Nephron (organoid): ENCODE results near the gene PMPCA.

ENCODE experiments used
- H3K27ac Mint-ChIP-seq, 3 experiments: 2 replicates each; pipeline ENCODE4 v1.8.0; 2020; ENCODE audit warnings: mixed read lengths in 3 of 3, mild to moderate bottlenecking in 2 of 3, moderate library complexity in 1 of 3
- H3K27me3 Mint-ChIP-seq: 2 replicates; pipeline ENCODE4 v1.8.0; 2021; ENCODE audit warnings: low read depth, mild to moderate bottlenecking, moderate library complexity, mixed read lengths
- H3K36me3 Mint-ChIP-seq: 2 replicates; pipeline ENCODE4 v1.8.0; 2020; ENCODE audit warnings: low read depth, mixed read lengths
- H3K4me1 Mint-ChIP-seq: 2 replicates; pipeline ENCODE4 v1.8.0; 2020; ENCODE audit warnings: mixed read lengths
- H3K4me3 Mint-ChIP-seq, 3 experiments: 2 replicates each; pipeline ENCODE4 v1.8.0; 2020; ENCODE audit warnings: mild to moderate bottlenecking in 3 of 3, mixed read lengths in 3 of 3, moderate library complexity in 2 of 3
- H3K9me3 Mint-ChIP-seq: 2 replicates; pipeline ENCODE4 v1.8.0; 2020; ENCODE audit warnings: mixed read lengths
- CTCF ChIP-seq, 3 experiments: fragments of 200-600 bp; sonication (generic); IDR thresholded peaks; one replicate each; pipeline ENCODE4 v1.5.0; 2021; ENCODE audit warnings: antibody characterized with exemption in 3 of 3; ENCODE audit not compliant: unreplicated experiment in 3 of 3

PMPCA gene

GRCh38 chr9:136387217-136387616 is 23.2 kb upstream of the PMPCA start:
- H3K36me3 Mint-ChIP-seq, result peaks cover 50% of the 10 kb centered on the region
- no peaks in the 10 kb centered on the region for H3K27me3 Mint-ChIP-seq
- no peaks in the 10 kb centered on the region for H3K4me1 Mint-ChIP-seq
- no peak for TF ChIP-seq CTCF (IDR thresholded peaks at IDR 0.05; ENCODE audit: unreplicated experiment in 3 of 3)
- no peak overlapping the region for H3K27ac Mint-ChIP-seq
- no peak overlapping the region for H3K4me3 Mint-ChIP-seq
- H3K9me3 Mint-ChIP-seq, result no peaks in the 10 kb centered on the region

GRCh38 chr9:136389396-136389795 is 21.1 kb upstream of the PMPCA start:
- Mint-ChIP-seq H3K4me1 (no peaks in the 10 kb centered on the region), H3K4me3 (no peak overlapping the region), H3K27me3 (no peaks in the 10 kb centered on the region), H3K9me3 (no peaks in the 10 kb centered on the region), H3K27ac (no peak overlapping the region), H3K36me3 (peaks cover 53% of the 10 kb centered on the region)
- no peak for TF ChIP-seq CTCF (IDR thresholded peaks at IDR 0.05; ENCODE audit: unreplicated experiment in 3 of 3)

- Mint-ChIP-seq H3K4me3 (no peak overlapping the region), H3K9me3 (no peaks in the 10 kb centered on the region), H3K4me1 (no peaks in the 10 kb centered on the region), H3K27ac (no peak overlapping the region), H3K36me3 (peaks cover 48% of the 10 kb centered on the region), H3K27me3 (no peaks in the 10 kb centered on the region)
- no peak for TF ChIP-seq CTCF (IDR thresholded peaks at IDR 0.05; ENCODE audit: unreplicated experiment in 3 of 3)
These were observed 18.5 kb upstream of the PMPCA start for GRCh38 chr9:136391737-136392537.

GRCh38 chr9:136392538-136393449 is 17.7 kb upstream of the PMPCA start:
- H3K27ac Mint-ChIP-seq, result no peak overlapping the region
- no peak overlapping the region for H3K4me3 Mint-ChIP-seq
- TF ChIP-seq CTCF (IDR thresholded peaks at IDR 0.05; ENCODE audit: unreplicated experiment in 3 of 3), result no peak
- no peaks in the 10 kb centered on the region for H3K4me1 Mint-ChIP-seq
- H3K36me3 Mint-ChIP-seq, result peaks cover 46% of the 10 kb centered on the region
- no peaks in the 10 kb centered on the region for H3K9me3 Mint-ChIP-seq
- H3K27me3 Mint-ChIP-seq, result no peaks in the 10 kb centered on the region

- no peak for TF ChIP-seq CTCF (IDR thresholded peaks at IDR 0.05; ENCODE audit: unreplicated experiment in 3 of 3)
- Mint-ChIP-seq H3K4me3 (no peak overlapping the region), H3K36me3 (peaks cover 42% of the 10 kb centered on the region), H3K27ac (no peak overlapping the region), H3K27me3 (no peaks in the 10 kb centered on the region), H3K4me1 (peaks cover under 1% of the 10 kb centered on the region), H3K9me3 (no peaks in the 10 kb centered on the region)
These were observed 16.9 kb upstream of the PMPCA start for GRCh38 chr9:136393531-136393930.
